Spleen (tissue), 7 donors: ENCODE data around the gene DXO.
"Not testable (repeated sequence)": the region's sequence is repeated elsewhere in the genome, so short reads cannot be mapped to it uniquely, and the experiment has no call there.

Experiments used
- POLR2AphosphoS5 ChIP-seq, 3 donors: sonication (generic); formaldehyde crosslinking; IDR thresholded peaks; one replicate each; pipeline ENCODE4 v1.5.1; 2017; ENCODE audit warnings: antibody characterized with exemption in 3 of 3
- TF ChIP-seq, protein P1 (sequence below), 11 experiments: fragments of 200-600 bp in 7 of 11; fragments of 450-650 bp in 4 of 11; sonication (generic) in 4 of 11; IDR thresholded peaks in 8 of 11; conservative IDR thresholded peaks in 3 of 11; 1 replicate in 7 of 11; 2 replicates in 4 of 11; pipeline versions ENCODE4 v1.4.0 to v1.8.0; 2016 to 2021; ENCODE audit warnings: antibody characterized with exemption in 11 of 11, inconsistent platforms in 4 of 11, mild to moderate bottlenecking in 1 of 11
- donor health status: DM: no; HTN: no; CAD: no; lungs with moderate emphysema.
- donor health status: DM: no; HTN: no; CAD: no.
- donor health status: DM: no; HTN: no; CAD: no.

GRCh38 chr6:32005991-32006529, 34.1 kb upstream of the DXO start:
- not testable (repeated sequence) for TF ChIP-seq POLR2AphosphoS5 (IDR thresholded peaks at IDR 0.05)
- TF ChIP-seq, protein P1, sequence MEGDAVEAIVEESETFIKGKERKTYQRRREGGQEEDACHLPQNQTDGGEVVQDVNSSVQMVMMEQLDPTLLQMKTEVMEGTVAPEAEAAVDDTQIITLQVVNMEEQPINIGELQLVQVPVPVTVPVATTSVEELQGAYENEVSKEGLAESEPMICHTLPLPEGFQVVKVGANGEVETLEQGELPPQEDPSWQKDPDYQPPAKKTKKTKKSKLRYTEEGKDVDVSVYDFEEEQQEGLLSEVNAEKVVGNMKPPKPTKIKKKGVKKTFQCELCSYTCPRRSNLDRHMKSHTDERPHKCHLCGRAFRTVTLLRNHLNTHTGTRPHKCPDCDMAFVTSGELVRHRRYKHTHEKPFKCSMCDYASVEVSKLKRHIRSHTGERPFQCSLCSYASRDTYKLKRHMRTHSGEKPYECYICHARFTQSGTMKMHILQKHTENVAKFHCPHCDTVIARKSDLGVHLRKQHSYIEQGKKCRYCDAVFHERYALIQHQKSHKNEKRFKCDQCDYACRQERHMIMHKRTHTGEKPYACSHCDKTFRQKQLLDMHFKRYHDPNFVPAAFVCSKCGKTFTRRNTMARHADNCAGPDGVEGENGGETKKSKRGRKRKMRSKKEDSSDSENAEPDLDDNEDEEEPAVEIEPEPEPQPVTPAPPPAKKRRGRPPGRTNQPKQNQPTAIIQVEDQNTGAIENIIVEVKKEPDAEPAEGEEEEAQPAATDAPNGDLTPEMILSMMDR (IDR thresholded peaks at IDR 0.05 in 8 of 11, conservative IDR thresholded peaks at IDR 0.05 in 3 of 11) = not testable (repeated sequence)
